Measurements from ENCODE around the gene ELL2. TPM values are rescaled to one million over a fixed set of nuclear protein-coding genes. Genes with fewer than 3 reads are reported as not detected.
"Not testable (repeated sequence)": the region's sequence is repeated elsewhere in the genome, so short reads cannot be mapped to it uniquely, and the experiment has no call there.

ELL2 gene
- total RNA-seq, 1 donor = 91.1 TPM

- no peak overlapping the region for H3K4me3 ChIP-seq (ENCODE audit: low read length)
- H3K9me3 ChIP-seq (ENCODE audit: low read depth, low read length) = no peaks in the 10 kb centered on the region
- peaks cover 52% of the 10 kb centered on the region for H3K4me1 ChIP-seq (ENCODE audit: insufficient read depth, low read length)
- H3K27me3 ChIP-seq (ENCODE audit: insufficient read depth, low read length) = no peaks in the 10 kb centered on the region
Observed at GRCh38 chr5:95919658-95920057, 42.0 kb downstream of the ELL2 start.

DNA sequence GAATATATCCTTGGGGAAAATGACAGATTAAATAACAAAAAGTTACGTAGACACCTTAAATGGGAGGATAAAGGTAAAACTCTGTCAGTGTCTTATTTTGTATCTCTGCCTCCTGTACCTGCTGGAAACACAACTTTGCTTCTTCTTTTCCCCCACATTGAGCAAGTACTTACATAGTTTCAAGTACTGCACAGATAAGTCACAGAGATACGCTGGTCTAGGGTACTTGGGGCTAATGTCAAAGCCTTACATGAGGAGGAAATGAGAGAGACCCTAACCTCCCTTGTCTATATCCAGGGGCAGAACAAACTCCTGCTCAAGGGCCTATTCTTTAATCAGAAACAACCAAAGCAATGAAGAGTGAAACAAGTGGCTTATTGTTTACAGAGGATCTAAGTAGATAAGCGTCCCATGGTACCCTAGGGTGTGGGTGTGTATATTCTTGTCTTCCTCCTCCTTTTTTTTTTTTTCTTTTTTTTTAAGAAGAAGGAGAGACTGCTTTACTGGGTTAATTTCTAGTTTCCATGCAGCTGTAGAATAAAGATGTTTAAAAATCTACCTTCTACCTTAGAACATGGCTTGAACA is 43.1 kb downstream of the ELL2 start:
- Histone ChIP-seq H3K4me1 (ENCODE audit: insufficient read depth, low read length) (peaks cover 41% of the 10 kb centered on the region), H3K4me3 (ENCODE audit: low read length) (no peak overlapping the region)

GRCh38 chr5:95917207-95917606 is 44.4 kb downstream of the ELL2 start:
- Histone ChIP-seq H3K4me1 (ENCODE audit: insufficient read depth, low read length) (peaks cover 32% of the 10 kb centered on the region), H3K27me3 (ENCODE audit: insufficient read depth, low read length) (no peaks in the 10 kb centered on the region), H3K4me3 (ENCODE audit: low read length) (no peak overlapping the region), H3K9me3 (ENCODE audit: low read depth, low read length) (no peaks in the 10 kb centered on the region)

More for the DNA sequence above, 43.1 kb downstream of the ELL2 start:
- no peaks in the 10 kb centered on the region for H3K9me3 ChIP-seq (ENCODE audit: low read depth, low read length)
- no peaks in the 10 kb centered on the region for H3K27me3 ChIP-seq (ENCODE audit: insufficient read depth, low read length)

GRCh38 chr5:95916687-95917085 is 45.0 kb downstream of the ELL2 start:
- Histone ChIP-seq H3K4me3 (ENCODE audit: low read length) (no peak overlapping the region), H3K27me3 (ENCODE audit: insufficient read depth, low read length) (no peaks in the 10 kb centered on the region), H3K4me1 (ENCODE audit: insufficient read depth, low read length) (peaks cover 32% of the 10 kb centered on the region), H3K9me3 (ENCODE audit: low read depth, low read length) (no peaks in the 10 kb centered on the region)

GRCh38 chr5:95915999-95916686 is 45.5 kb downstream of the ELL2 start:
- H3K9me3 ChIP-seq (ENCODE audit: low read depth, low read length) = no peaks in the 10 kb centered on the region
- H3K4me3 ChIP-seq (ENCODE audit: low read length) = no peak overlapping the region
- H3K4me1 ChIP-seq (ENCODE audit: insufficient read depth, low read length) = peaks cover 32% of the 10 kb centered on the region
- H3K27me3 ChIP-seq (ENCODE audit: insufficient read depth, low read length) = no peaks in the 10 kb centered on the region

GRCh38 chr5:95913663-95914062 is 48.0 kb downstream of the ELL2 start:
- H3K4me1 ChIP-seq (ENCODE audit: insufficient read depth, low read length) = peaks cover 17% of the 10 kb centered on the region
- no peaks in the 10 kb centered on the region for H3K9me3 ChIP-seq (ENCODE audit: low read depth, low read length)
- H3K4me3 ChIP-seq (ENCODE audit: low read length) = no peak overlapping the region
- H3K27me3 ChIP-seq (ENCODE audit: insufficient read depth, low read length) = no peaks in the 10 kb centered on the region

DNA sequence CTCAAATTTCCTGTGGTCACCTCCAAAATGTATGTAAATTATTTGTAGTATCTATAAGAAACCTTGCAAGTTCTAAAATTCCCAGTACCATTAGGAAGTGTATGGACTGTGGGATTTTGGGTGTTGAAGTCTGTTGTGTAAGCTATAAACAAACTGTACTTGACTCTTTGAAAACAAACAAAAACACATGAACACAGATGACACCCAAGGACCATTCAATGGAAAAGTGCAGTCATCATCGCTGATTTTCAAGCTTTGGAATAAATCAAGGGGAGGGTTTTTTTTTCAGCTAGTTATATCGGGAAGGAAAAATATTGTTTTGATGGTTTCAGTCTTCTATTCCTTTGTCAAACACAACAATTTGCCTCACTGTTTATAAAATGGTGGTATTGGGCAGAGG is 49.6 kb downstream of the ELL2 start:
- no peak overlapping the region for H3K4me3 ChIP-seq (ENCODE audit: low read length)
- no peaks in the 10 kb centered on the region for H3K9me3 ChIP-seq (ENCODE audit: low read depth, low read length)
- H3K4me1 ChIP-seq (ENCODE audit: insufficient read depth, low read length) = peaks cover 17% of the 10 kb centered on the region
- H3K27me3 ChIP-seq (ENCODE audit: insufficient read depth, low read length) = no peaks in the 10 kb centered on the region

DNA sequence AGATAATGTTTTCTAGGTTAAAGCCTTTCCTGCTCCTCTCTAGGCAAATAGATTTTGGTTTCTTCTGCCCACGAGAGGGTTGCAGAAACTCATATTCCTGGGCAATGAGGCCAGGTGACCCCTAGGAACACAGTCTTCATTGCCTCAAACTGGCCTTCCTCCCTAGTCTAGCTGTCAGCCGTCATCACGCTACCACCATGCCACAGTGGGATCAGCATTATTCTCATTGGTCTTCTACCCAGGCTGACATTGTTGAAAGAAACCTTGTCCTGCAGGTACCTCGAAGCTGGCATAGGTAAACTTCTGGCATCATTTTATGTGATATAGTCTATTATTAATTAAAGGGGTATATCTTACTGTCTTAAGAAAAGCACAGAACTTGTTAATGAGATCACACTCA is 51.1 kb downstream of the ELL2 start:
- Histone ChIP-seq H3K27me3 (ENCODE audit: insufficient read depth, low read length) (no peaks in the 10 kb centered on the region), H3K9me3 (ENCODE audit: low read depth, low read length) (no peaks in the 10 kb centered on the region), H3K4me1 (ENCODE audit: insufficient read depth, low read length) (peaks cover 3% of the 10 kb centered on the region), H3K4me3 (ENCODE audit: low read length) (no peak overlapping the region)

DNA sequence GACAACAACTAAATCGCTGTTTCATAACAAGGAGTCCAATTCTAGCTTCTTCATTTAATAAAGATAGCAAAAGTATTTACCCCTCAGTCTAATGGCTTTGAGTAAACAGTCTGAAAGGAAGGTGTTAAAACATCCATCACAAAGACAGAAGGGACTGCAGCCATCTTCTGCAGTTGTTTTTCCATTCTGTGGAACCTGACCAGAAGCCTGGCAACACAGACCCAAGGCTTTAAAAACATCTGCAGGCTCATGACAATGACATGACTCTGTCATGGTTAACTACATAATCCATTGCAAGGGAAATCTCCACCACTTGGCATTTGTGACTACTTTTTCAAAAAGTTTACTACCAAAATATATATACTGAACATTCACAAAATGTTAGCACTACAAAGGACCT is 51.9 kb downstream of the ELL2 start:
- no peaks in the 10 kb centered on the region for H3K4me1 ChIP-seq (ENCODE audit: insufficient read depth, low read length)
- no peaks in the 10 kb centered on the region for H3K9me3 ChIP-seq (ENCODE audit: low read depth, low read length)
- no peaks in the 10 kb centered on the region for H3K27me3 ChIP-seq (ENCODE audit: insufficient read depth, low read length)
- H3K4me3 ChIP-seq (ENCODE audit: low read length) = no peak overlapping the region

- no peak overlapping the region for H3K4me3 ChIP-seq (ENCODE audit: low read length)
- no peaks in the 10 kb centered on the region for H3K27me3 ChIP-seq (ENCODE audit: insufficient read depth, low read length)
- no peaks in the 10 kb centered on the region for H3K4me1 ChIP-seq (ENCODE audit: insufficient read depth, low read length)
- H3K9me3 ChIP-seq (ENCODE audit: low read depth, low read length) = no peaks in the 10 kb centered on the region
Observed at GRCh38 chr5:95908799-95909198, 52.9 kb downstream of the ELL2 start.

DNA sequence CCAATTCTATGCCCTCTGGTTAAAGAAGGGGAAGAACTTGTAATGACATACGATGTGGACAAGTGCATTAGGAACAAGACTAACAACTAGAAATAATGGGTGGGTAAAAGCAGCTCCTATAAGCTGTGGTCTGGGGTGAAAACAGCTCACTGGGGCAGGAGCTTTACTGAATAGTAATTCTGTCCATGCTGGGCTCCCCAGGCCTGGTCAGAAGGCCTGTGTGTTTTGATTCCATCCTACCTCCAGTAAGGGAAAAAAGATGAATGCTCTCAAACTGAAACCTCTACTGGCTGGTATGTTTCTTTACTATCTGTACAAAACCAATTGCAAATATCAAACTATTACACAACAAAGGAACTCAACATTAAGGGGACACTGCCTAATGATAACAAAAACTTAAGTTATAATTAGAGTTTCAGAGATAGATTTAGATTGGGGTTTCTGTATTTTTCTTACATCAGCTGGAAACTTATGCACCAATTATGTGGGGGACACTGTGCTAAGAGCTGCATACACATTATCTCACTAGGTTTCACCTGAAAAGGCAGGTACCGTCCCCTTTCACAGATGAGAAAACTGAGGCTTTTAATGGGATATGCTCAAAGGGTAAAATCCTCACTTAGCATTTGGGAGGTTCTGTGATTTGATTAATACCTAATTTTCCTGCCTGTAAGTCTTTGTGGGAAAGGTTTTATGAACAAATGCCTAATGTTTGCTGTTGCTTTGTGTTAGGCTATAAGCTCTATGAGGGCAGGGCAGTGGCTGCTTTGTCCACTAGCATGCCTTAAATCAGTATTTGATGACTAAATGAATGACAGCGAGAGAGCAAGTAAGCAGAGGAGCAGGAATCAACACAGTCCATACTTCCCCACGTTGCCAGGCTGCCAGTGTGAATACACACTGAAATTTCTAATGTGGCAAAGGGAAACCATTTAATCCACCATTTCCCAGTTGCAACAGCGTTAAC is 53.6 kb downstream of the ELL2 start:
- no peaks in the 10 kb centered on the region for H3K27me3 ChIP-seq (ENCODE audit: insufficient read depth, low read length)
- no peaks in the 10 kb centered on the region for H3K4me1 ChIP-seq (ENCODE audit: insufficient read depth, low read length)
- H3K4me3 ChIP-seq (ENCODE audit: low read length) = no peak overlapping the region
- no peaks in the 10 kb centered on the region for H3K9me3 ChIP-seq (ENCODE audit: low read depth, low read length)

DNA sequence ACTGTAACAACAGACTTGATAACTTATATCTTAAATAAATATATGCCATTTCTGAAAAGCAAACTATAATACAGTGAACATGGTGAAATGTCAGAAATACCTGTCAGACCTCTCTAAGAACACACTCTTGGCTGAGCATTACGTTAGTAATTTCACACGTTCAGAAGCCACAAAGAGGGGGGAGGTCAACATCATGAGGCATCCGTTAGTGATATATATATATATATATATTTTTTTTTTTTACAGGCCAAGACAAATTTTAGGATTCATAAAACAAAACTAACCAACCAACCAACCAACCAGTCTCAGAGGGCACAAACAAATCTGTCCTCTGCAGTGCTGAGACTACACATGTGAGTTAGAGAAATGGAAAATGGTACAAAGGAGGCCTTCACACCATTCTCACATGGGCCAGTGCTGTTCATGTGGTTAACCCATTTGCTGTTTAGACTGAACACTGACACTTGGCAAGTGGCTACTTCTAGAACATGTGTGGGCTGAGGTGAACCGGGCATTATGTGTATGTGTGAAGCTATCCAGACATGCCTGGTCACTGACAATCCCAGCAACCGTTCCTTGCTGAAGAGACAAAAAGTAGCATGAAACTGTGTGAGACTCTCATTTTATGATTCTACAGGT is 54.5 kb downstream of the ELL2 start:
- no peaks in the 10 kb centered on the region for H3K27me3 ChIP-seq (ENCODE audit: insufficient read depth, low read length)
- H3K4me3 ChIP-seq (ENCODE audit: low read length) = no peak overlapping the region
- no peaks in the 10 kb centered on the region for H3K4me1 ChIP-seq (ENCODE audit: insufficient read depth, low read length)
- no peaks in the 10 kb centered on the region for H3K9me3 ChIP-seq (ENCODE audit: low read depth, low read length)

- H3K27me3 ChIP-seq (ENCODE audit: insufficient read depth, low read length); H3K4me3 ChIP-seq (ENCODE audit: low read length); H3K4me1 ChIP-seq (ENCODE audit: insufficient read depth, low read length); H3K9me3 ChIP-seq (ENCODE audit: low read depth, low read length): not testable (repeated sequence)
Observed at GRCh38 chr5:95906398-95906797, 55.3 kb downstream of the ELL2 start.

- Histone ChIP-seq H3K27me3 (ENCODE audit: insufficient read depth, low read length) (no peaks in the 10 kb centered on the region), H3K9me3 (ENCODE audit: low read depth, low read length) (no peaks in the 10 kb centered on the region), H3K4me1 (ENCODE audit: insufficient read depth, low read length) (no peaks in the 10 kb centered on the region), H3K4me3 (ENCODE audit: low read length) (no peak overlapping the region)
Observed at GRCh38 chr5:95904827-95905226, 56.8 kb downstream of the ELL2 start.

DNA sequence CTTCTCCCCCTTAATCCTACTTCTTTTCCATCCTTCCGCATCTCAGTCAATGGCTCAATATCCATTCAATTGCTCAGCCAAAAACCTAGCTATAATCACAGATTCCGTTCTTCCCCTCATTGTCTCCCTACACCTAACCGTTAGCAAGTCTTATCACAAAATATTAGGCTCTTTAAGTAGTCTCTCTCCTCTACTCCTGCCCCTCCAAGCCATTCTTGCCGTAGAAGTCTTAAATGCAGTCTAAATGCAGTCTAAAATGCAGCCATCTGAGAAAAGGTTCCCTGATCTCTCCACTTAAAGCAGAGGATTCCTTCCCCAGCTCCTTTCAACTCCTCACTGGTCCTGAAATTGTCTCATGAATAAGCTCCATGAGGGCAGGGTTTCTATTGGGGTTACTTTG is 57.8 kb downstream of the ELL2 start:
- Histone ChIP-seq H3K4me3 (ENCODE audit: low read length) (no peak overlapping the region), H3K9me3 (ENCODE audit: low read depth, low read length) (no peaks in the 10 kb centered on the region), H3K4me1 (ENCODE audit: insufficient read depth, low read length) (no peaks in the 10 kb centered on the region), H3K27me3 (ENCODE audit: insufficient read depth, low read length) (no peaks in the 10 kb centered on the region)
